ENCODE data around the gene BRINP3. TPM values are rescaled to one million over a fixed set of nuclear protein-coding genes. Genes with fewer than 3 reads are reported as not detected.

Gene BRINP3
- total RNA-seq, 1 donor: not detected

DNA sequence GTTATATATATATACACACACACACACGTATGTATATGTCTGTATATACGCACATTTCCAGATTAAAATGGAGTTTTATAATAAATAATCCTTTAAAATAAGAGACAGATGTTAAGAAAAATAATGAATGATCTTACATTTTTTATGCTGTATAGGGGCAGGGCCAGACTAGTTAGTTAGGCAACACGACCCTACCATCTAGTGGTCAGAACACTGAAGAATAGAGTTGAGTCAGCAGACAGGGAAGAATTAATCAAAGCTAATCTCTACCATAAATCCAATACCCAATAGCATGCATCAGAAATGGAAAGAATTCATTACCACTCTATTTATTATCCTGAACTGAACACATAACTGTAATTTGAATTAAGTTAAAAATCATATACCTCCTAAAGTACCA is 156.7 kb downstream of the BRINP3 start:
- H3K36me3 ChIP-seq (ENCODE audit: insufficient read depth, low read length): no peaks in the 10 kb centered on the region
- H3K9me3 ChIP-seq (ENCODE audit: low read depth, low read length): peaks cover 5% of the 10 kb centered on the region
- H3K79me2 ChIP-seq (ENCODE audit: insufficient read depth, low read length): no peaks in the 10 kb centered on the region
- H3K4me1 ChIP-seq (ENCODE audit: insufficient read depth, low read length): no peaks in the 10 kb centered on the region
- H3K27me3 ChIP-seq (ENCODE audit: insufficient read depth, low read length): no peaks in the 10 kb centered on the region
- no peak for TF ChIP-seq CTCF (IDR thresholded peaks at IDR 0.05; ENCODE audit: extremely low read depth, low read depth, low read length)
- no peaks in the 10 kb centered on the region for H4K20me1 ChIP-seq (ENCODE audit: insufficient read depth, low read length)
- no peak overlapping the region for H3K27ac ChIP-seq (ENCODE audit: low read depth, low read length)
- H3K4me2 ChIP-seq (ENCODE audit: insufficient read depth, low read length): no peak overlapping the region
- H3K4me3 ChIP-seq (ENCODE audit: insufficient read depth, low read length): no peak overlapping the region
- H2AFZ ChIP-seq (ENCODE audit: low read length): no peak overlapping the region
- DNase-seq (ENCODE audit: insufficient read length, low spot score, missing footprints): no peak

DNA sequence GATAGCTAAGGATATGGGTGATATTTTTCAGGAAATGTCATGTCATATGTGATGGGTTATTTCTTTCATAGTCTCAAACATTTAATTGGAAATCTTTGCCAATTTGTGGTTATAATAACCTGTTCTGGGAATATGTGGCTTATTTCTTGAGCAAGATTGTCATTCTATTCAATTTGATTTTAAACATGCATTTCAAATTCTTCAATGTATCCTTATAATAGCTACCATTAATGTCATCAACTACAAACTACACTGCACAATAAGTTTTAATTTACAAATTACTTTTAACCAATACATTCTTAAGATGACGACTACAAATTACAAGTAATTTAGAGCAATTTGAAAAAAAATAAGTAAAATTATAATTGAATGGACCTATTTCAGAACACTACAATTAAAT is 164.9 kb downstream of the BRINP3 start:
- H3K27ac ChIP-seq (ENCODE audit: low read depth, low read length): no peak overlapping the region
- H3K79me2 ChIP-seq (ENCODE audit: insufficient read depth, low read length): no peaks in the 10 kb centered on the region
- H3K4me3 ChIP-seq (ENCODE audit: insufficient read depth, low read length): no peak overlapping the region
- H3K4me1 ChIP-seq (ENCODE audit: insufficient read depth, low read length): no peaks in the 10 kb centered on the region
- DNase-seq (ENCODE audit: insufficient read length, low spot score, missing footprints): no peak
- no peaks in the 10 kb centered on the region for H4K20me1 ChIP-seq (ENCODE audit: insufficient read depth, low read length)
- H3K9me3 ChIP-seq (ENCODE audit: low read depth, low read length): no peaks in the 10 kb centered on the region
- H3K36me3 ChIP-seq (ENCODE audit: insufficient read depth, low read length): no peaks in the 10 kb centered on the region
- no peak overlapping the region for H2AFZ ChIP-seq (ENCODE audit: low read length)
- H3K27me3 ChIP-seq (ENCODE audit: insufficient read depth, low read length): no peaks in the 10 kb centered on the region
- no peak for TF ChIP-seq CTCF (IDR thresholded peaks at IDR 0.05; ENCODE audit: extremely low read depth, low read depth, low read length)
- H3K4me2 ChIP-seq (ENCODE audit: insufficient read depth, low read length): no peak overlapping the region

DNA sequence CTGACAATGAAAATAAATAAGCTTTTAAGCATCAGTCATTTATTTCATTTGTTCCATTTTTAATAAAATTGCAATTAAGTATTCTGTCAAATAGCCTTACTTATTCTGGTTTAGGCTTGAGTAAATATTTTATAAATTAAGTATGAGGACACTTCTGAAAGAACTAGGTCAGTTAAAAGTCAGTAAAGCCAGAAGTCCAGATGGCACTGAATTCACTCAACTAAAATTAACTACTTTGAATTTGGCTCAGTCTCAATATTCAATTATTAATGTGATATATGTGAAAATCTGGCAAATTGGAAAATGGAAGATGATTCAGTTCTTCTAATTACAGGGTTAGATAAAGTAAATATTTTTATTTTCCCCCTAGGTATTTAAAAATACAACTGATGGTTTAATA is 174.2 kb downstream of the BRINP3 start:
- DNase-seq (ENCODE audit: insufficient read length, low spot score, missing footprints): no peak
- Histone ChIP-seq H3K36me3 (ENCODE audit: insufficient read depth, low read length) (no peaks in the 10 kb centered on the region), H3K27ac (ENCODE audit: low read depth, low read length) (no peak overlapping the region), H3K79me2 (ENCODE audit: insufficient read depth, low read length) (no peaks in the 10 kb centered on the region), H3K27me3 (ENCODE audit: insufficient read depth, low read length) (no peaks in the 10 kb centered on the region), H4K20me1 (ENCODE audit: insufficient read depth, low read length) (no peaks in the 10 kb centered on the region), H3K4me1 (ENCODE audit: insufficient read depth, low read length) (no peaks in the 10 kb centered on the region), H2AFZ (ENCODE audit: low read length) (no peak overlapping the region), H3K4me3 (ENCODE audit: insufficient read depth, low read length) (no peak overlapping the region), H3K9me3 (ENCODE audit: low read depth, low read length) (no peaks in the 10 kb centered on the region), H3K4me2 (ENCODE audit: insufficient read depth, low read length) (no peak overlapping the region)
- no peak for TF ChIP-seq CTCF (IDR thresholded peaks at IDR 0.05; ENCODE audit: extremely low read depth, low read depth, low read length)

GRCh38 chr1:190296453-190296852 is 181.2 kb downstream of the BRINP3 start:
- H3K27me3 ChIP-seq (ENCODE audit: insufficient read depth, low read length): no peaks in the 10 kb centered on the region
- no peak for DNase-seq (ENCODE audit: insufficient read length, low spot score, missing footprints)
- no peaks in the 10 kb centered on the region for H3K36me3 ChIP-seq (ENCODE audit: insufficient read depth, low read length)
- peaks cover 3% of the 10 kb centered on the region for H3K9me3 ChIP-seq (ENCODE audit: low read depth, low read length)
- H3K4me1 ChIP-seq (ENCODE audit: insufficient read depth, low read length): no peaks in the 10 kb centered on the region
- H3K4me2 ChIP-seq (ENCODE audit: insufficient read depth, low read length): no peak overlapping the region
- no peak overlapping the region for H2AFZ ChIP-seq (ENCODE audit: low read length)
- H3K27ac ChIP-seq (ENCODE audit: low read depth, low read length): no peak overlapping the region
- no peaks in the 10 kb centered on the region for H3K79me2 ChIP-seq (ENCODE audit: insufficient read depth, low read length)
- no peaks in the 10 kb centered on the region for H4K20me1 ChIP-seq (ENCODE audit: insufficient read depth, low read length)
- no peak for TF ChIP-seq CTCF (IDR thresholded peaks at IDR 0.05; ENCODE audit: extremely low read depth, low read depth, low read length)
- no peak overlapping the region for H3K4me3 ChIP-seq (ENCODE audit: insufficient read depth, low read length)
